NCI-H2227 treated with DMSO at 0.1 percent for 48 hours (cell line): ENCODE measurements around the gene RNF150.
"Not testable (repeated sequence)": the region's sequence is repeated elsewhere in the genome, so short reads cannot be mapped to it uniquely, and the experiment has no call there.

ENCODE experiments used
- DNase-seq: peaks from one replicate; lab custom pipeline; 2025; lab: John Stamatoyannopoulos, UW

RNF150 gene

DNA sequence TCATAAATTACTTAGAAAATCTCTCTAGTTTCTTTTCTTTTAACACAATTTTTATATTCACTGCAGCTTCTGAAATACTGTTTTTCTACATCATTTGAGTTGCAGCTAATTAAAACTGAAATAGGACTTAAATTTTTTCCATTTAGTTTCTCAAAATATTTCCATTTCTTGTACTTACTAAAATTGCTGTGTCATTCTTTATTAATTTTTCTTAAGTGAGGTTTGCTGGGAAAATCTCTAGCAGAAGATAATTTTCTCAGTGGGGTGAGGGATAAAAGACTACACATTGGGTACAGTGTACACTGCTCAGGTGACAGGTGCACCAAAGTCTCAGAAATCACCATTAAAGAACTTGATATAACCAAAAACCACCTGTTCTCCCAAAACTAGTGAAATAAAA lies 57.7 kb downstream of the RNF150 start:
- no peak for DNase-seq

DNA sequence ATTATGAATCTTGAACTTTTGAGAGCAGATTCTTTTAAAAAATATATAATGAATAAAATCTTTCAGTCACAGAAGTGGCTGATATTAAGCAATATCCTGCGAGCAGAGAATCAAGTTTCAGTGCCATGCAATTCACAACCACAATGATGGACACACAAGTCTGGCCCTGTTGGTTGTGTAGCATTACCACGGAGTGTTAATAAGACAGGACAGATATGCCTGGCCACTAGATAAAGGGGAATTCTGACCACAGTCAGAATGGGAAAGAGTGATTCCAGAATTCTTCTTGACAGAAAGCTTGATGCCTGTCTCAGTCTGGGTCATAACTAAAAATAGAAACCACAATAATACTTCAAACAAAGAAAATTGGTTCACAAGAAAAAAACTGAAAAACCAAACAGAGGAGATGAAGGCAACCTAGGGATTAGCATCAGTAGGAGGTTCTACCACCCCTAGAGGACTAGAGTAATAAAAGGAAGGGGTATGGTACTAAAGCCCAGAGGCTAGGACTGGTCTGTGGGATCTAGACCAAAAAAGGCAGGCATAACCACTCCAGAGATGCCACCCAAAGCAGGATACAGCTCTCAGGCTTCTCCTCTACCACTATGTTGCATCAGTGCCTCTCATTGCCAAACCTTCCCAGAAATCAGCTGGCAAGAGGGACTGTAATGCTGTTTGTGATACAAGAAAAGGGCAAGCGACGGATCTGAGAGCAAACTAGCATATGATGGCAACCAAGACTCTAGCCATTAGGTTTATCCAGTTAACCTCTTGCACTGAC lies 59.0 kb downstream of the RNF150 start:
- DNase-seq = no peak

DNA sequence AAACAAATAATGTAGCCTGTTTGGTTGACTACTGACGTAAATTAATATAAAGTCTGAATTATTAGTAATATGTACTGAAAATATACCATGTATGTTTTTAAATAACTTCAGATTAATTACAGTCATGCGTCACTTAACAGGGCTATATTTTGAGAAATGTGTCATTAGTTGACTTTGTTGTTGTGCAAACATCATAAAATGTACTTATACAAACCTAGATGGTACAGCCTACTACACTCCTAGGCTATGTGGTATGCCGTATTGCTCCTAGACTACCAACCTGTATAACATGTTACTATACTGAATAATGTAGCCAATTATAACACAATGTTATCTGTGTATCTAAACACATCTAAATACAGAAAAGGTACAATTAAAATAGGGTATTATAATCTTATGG lies 66.6 kb downstream of the RNF150 start:
- DNase-seq = no peak

DNA sequence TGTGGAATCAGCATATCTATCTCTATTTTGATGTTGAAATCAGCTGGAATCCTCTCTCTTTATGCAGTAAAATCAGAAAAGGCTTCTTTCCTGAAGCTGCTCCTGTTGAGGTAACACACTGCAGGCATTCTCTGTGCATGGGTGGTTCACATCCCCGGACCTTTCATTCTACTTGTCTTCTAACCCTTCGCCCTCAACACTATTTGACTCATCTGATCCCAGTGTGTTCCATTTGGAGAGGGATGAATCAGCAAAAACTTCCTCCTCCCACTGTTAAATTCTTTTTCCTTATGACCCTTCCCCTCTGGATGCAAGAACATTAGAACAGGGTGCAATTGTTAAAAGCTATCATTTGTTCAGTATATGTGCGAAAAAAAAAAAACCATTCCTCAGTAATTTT lies 67.4 kb downstream of the RNF150 start:
- DNase-seq = no peak

DNA sequence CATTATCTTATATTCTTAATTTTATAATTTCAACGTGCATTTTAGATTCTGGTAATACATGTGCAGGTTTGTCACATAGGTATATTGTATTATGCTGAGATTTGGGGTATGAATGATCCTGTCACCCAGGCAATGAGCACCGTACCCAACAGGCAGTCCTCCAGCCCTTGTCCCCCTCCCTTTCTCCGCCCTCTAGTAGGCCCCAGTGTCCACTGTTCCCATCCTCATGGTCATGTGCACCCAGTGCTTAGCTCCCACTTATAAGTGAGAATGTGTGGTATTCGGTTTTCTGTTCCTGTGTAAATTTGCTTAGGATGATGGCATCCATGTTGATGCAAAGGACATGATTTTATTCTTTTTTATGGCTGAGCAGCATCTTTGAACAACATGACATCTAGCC lies 70.6 kb downstream of the RNF150 start:
- no peak for DNase-seq

DNA sequence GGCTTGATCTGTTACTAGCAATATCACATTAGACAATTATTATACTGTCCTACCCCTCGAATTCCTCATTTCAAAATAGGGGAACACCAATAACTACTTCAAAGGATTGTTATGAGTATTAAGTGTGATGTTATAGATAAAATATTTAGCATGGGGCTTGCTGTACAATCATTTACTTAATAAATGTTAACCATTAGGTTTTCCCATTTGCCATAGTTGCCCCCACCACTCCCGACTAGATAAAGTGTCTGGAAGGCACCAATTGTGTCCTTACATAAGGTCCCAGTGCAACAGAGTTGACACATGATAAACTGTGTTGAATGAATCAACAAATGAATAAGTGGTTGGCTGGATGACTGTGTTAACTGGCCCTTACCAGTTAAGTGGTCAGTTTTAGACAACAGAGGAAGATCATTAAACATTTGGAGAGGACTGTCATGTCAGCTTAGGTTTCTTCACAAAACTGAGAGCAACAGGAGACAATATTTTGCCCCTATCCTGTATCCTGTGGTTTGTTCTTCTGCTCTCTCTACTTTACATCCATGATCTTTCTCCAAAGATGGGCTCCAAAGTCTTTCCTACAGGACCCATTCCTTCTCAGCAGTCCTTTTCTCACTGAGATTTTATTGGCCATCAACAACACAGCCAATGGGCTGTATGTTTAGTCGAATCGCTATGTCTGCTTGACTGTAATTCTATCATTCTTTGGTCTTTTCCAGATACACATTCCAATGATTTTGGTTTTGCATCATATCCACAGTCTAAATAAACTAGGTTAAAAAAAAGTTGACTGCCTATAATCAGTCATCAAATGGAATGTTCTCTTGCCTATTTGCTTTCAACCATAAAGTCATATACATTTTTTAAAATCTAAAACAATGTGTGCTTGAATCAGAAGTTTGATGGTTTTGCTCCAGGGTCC lies 74.4 kb downstream of the RNF150 start:
- no peak for DNase-seq

DNA sequence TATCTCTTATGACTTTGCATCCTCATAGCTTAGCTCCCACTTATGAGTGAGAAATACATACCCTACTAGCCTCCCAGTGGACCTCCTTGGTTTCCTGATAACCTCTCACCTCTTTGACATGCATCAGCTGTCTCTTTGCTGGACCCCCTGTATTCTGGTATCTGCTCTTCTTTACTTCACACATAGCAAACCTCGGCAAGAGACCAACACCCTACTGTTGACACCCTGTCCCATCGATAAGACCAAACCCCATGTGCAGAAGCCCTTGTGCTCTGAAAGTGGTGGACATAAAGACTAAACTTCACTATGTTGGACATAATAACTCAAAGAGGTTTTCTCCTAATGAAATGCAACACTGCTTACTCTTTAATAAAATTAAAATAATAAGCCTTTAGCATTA lies 75.7 kb downstream of the RNF150 start:
- no peak for DNase-seq

DNA sequence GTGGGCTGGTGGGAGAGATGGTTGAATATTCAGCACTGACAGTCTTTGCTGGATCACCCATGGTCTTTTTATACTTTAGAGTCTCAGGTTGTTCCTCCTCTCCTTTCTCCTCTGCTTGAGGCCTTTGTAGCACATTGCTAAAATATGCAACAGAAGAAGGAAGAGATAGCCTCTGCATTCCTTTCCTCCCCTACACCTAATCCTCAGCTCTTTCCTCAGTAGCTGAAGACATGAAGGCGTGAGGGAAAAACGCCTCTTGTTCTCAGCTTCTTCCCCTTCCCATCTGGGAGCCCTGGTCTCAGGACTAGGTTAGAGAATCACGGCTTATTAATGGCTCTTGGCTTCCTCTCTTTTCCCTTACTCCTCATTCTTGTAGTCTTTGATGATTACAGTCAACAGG lies 76.8 kb downstream of the RNF150 start:
- no peak for DNase-seq

DNA sequence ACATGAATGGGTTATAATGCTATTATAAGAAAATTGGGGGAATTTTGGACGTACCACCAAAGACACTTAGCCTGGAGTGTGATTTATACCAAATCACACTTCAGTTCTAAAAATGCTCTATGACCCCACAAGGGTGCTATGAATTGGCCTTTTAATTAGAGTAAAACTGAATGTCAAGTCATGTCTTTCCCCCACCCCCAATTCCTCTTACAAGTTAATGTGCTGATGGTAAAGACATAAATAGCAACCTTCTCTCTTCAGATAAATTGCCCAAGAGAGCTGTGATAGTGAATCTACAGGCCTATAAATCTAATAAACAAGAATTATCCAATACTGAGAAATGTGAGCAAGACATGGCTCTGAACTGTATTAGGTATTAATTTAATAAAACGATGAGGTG lies 78.8 kb downstream of the RNF150 start:
- no peak for DNase-seq

DNA sequence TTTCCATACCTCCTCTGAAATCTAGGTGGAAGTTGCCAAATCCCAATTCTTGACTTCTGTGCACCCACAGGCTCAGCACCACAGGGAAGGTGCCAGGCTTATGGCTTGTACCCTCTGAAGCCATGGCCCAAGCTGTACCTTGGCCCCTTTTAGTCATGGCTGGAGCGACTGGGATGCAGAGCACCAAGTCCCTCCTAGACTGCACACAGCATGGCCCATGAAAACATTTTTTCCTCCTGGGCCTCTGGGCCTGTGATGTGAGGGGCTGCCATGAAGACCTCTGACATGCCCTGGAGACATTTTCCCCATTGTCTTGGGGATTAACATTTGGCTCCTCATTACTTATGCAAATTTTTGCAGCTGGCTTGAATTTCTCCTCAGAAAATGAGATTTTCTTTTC lies 82.3 kb downstream of the RNF150 start:
- not testable (repeated sequence) for DNase-seq

DNA sequence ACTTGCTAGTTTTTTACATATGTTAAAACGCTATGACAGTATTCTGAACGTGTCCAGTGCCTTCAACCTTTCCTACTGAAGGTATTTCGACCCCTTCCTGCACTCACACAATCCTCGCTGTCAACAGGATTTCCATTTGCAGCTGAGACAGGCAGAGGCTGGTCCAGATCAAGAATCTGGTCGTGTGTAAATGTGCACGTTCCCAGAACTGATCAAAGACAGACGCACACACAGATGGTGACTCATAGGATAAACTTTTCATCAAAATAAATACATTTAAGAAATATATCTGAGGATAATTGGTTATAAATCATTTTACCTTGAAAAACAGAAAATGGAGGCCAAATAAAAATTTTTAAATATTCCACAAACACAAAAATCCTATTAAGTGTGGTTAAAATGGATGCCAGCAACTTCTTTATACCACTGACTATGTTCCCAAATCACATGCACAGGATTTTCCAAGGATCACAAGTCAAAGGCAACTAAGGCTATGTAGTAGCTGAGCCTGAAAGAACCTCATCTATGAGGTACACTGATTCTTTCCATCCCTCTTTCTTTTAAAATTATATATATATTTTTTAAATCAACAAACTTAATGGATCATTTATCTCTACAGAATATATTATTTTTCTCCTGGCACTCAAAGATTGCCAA lies 85.9 kb downstream of the RNF150 start:
- DNase-seq = no peak

DNA sequence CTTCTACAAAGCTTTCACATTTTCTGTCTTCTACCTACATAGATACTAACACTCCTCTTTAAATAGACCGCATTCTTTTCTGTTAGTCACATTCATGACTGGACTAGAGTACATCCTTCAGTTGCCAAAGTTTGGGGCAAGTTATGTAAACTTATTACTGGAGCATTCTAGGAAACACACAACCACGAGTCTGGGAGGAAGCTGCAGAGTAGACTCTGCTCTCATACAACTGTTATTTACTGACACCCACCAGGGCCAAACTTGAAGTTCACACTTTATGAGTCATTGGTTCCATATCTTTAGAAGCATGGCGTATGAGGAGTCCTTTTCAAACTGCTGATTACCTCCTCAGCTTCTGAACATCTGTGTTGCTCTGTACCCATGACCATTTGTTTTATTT lies 87.0 kb downstream of the RNF150 start:
- DNase-seq = no peak

DNA sequence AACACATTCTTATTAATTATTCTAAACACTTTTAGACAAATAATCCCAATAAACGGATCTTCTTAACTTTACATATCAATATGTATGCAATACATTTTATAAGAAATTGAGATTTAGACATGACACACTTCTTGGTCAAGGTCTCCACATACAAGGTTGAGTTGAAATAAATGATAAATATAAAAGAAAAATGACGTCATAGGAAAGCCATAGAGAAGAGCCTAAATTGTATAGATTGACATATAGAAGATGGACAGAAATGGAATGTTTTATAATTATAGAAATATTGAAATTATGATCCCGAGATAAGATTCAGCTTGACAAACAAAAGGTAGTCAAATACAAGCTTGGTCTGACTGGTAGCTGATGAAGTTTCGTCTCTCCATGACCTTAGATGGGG lies 87.4 kb downstream of the RNF150 start:
- DNase-seq = no peak

DNA sequence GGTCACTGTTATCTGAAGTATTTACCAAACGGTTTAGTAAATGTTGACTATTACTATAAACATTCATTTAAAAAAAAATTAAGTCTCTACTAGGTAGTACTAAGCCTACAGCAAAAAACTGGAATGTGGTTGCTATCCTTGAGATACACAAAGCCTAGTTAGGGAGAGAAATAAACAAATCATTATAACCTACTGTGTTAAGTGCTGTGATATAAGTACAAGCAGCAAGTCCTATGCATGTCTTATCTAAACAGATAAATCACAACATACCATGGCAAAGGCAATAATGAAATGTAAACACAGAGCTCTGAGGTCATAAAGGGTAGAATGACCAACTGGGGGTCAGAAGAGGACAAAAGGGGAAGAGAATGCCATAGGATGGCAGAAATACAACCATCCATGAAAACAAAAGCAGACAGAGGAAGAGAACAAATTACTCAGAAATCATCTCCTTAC lies 92.2 kb downstream of the RNF150 start:
- no peak for DNase-seq

DNA sequence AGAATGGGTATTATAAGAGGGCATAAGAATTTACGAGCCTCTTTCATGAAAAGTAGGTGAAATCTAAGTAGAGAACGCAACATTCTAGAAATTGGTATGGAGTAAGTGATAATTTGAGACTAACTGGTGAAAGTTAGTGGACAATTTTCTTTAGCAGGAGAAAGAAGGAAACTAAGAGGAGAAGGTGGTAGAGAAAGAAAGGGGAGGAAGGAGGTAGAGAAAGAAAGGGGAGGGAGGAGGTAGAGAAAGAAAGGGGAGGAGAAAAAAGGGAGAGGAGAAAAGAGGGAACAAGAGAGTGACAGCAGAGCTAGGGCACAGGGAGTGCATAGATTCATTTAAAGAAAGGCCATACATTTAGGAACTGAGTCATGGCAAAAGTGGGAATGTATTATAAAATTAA lies 94.1 kb downstream of the RNF150 start:
- no peak for DNase-seq

DNA sequence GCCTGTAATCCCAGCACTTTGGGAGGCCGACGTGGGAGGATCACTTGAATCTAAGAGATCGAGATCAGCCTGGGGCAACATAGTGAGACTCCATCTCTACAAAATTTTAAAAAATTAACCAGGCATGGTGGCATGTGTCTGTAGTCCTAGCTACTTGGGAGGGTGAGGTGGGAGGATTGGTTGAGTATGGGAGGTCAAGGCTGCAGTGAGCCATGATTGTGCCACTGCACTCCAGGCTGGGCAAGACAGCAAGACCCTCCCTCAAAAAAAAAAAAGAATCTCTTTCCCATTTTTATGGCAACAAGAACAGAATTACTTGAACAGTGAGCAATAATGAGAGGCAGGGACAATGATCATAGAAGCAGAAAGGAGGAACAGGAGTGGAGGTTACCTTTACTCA lies 94.8 kb downstream of the RNF150 start:
- DNase-seq = no peak

DNA sequence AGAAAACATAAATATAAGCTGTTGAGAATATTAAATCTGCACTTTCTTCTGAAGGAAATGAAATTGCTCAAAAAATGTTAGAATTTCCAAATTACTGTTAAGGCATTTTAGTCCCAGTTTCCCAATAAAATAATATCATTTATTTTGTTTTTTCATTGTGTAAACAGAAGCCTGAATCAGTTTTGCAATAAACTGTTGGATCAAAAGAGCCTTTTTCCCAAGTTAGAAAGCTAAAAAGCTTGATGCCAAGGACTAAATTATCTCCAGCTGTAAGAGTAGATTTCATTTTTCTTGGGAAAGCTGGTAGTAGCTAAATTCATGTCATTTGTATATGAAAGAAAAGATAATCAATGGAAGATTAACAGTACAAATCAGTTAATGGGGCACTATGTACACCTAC lies 95.8 kb downstream of the RNF150 start:
- DNase-seq = no peak

DNA sequence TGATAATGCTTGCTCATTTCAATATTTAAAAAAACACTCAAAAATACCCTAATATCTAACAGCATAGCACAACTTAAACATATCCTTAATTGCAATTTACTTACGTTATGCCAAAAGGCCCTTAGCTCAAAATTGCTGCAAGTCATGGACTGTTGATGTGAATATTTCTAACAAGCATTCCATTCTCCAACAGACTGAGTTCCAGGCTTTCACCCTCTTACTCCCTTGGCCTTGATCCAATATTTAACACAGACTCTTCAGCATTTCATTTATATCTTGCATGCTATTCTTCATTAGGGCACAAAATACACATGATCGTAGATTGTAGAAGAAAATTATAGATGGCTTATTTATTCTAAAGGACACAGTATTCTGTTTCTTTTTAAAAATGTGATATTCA lies 96.5 kb downstream of the RNF150 start:
- no peak for DNase-seq

DNA sequence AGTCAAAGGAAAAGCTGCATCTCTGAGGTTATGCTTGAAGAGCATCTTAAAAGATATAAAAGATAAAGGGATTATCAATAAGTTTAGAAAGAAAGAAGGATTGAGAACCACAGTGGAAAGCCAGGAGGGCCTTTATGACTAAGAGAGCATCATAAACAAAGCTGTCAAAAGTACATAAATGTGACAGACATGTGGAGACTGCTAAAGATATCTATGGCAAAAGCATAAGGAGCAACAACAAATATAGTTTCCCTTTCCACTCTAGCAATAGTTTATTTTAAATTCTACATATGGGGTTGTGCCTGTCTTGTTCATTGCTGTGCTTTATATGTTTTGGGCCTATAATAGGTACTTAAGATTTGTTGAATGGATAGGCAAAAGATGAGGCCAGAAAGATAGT lies 97.3 kb downstream of the RNF150 start:
- DNase-seq = no peak

DNA sequence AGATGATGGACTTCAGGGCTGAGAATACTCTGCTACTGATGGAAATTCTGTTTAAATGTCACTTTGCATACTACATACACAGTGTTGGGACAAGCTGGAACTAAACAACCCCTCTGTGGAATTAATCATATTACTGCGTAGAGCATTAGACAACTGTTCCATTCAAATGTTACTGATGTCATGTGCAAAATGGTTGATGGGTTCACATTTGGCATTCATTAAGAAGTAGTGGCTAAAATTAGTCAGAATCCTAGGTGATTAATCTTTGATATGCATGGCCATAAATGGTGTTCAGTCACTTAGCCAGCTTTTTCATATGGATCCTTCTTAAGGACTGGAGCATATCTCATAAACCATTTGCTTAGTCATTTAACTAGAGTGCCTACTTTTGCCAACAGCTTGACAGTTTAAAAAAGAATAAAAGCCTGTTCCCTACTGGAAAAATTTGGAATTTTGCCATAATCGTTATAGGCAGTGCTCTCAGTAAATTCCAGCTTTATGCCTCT lies 105.2 kb downstream of the RNF150 start:
- DNase-seq = no peak

DNA sequence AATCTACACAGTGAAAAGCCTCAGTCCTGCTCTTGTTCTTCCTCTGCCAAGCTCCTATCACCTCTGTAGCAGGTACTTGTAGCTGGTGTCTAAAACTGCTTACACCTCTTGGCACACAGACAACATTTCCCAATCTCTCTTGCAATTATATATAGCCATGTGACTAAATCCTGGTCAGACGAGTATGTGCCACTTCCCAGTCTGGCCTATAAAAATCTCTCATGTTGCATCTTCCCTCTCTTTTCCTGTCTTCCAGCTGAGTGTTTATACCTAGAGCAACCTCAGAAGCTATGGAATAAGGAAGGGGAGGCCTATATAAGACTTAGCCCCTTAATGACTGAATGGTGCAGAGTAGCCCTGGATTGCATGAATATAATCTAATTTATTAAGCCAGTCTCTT lies 105.8 kb downstream of the RNF150 start:
- no peak for DNase-seq

DNA sequence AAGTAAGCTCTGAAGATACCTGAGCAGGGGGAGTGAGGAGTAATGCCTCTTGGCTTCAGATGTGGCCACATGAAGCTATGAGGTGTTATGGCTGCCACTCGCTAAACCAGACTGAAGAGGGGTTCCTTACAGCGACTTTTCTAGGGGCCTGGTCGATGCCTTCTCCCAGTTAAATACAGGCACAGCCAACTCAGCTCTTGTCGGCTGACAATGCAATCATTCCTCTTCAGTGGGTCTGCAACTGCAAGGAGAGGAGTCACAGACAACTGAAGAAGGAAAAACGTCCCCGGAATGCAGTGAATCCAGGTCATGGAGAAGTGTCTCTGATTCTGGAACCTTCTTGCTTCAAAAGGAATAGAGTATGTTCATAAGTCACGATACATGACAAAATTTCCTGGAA lies 106.4 kb downstream of the RNF150 start:
- no peak for DNase-seq

DNA sequence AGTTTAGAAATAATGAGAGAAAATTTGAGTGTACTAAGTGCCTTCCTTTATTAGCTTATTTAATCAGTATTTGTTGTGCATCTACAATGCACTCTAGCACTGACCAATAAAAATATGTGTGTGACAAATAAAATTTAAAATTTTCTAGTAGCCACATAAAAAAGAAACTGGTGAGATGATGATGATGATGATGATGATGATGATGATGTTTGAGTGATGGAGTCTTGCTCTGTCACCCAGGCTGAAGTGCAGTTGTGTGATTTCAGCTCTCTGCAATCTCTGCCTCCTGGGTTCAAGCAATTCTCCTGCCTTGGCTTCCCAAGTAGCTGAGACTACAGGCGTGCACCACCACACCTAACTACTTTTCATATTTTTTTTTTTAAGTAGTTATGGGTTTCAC lies 110.2 kb downstream of the RNF150 start:
- no peak for DNase-seq
